Activated T-cell treated with anti-CD3 and anti-CD28 coated beads, Interleukin-2, amount 50 U/mL, for 48 hours (primary cell): Measurements from ENCODE around the gene GNG11.

ENCODE experiments used
- DNase-seq, 2 experiments: peaks; one replicate each; pipeline ENCODE4 v3.0.0-alpha.2; 2020

GNG11 gene

GRCh38 chr7:93949423-93949822 is 27.9 kb downstream of the GNG11 start:
- no peak for DNase-seq

DNA sequence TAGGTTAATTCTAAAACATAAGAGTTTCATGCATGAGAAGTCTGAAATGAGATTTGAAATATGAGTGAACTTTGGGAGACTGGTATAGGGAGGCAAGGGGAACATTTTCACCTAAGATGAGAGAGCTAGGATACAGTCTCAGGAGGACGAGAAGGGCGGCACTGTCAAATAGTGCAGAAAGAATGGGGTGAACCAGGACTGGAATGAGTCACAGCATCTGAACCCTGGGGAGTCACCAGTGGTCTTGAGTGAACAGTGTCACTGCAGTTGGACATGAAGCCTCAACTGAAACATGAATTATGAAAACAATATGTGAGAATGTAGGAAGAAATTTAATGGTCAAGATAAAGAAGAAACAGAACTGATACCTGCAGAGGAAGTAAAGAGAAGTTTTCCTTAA is 33.8 kb downstream of the GNG11 start:
- no peak for DNase-seq

DNA sequence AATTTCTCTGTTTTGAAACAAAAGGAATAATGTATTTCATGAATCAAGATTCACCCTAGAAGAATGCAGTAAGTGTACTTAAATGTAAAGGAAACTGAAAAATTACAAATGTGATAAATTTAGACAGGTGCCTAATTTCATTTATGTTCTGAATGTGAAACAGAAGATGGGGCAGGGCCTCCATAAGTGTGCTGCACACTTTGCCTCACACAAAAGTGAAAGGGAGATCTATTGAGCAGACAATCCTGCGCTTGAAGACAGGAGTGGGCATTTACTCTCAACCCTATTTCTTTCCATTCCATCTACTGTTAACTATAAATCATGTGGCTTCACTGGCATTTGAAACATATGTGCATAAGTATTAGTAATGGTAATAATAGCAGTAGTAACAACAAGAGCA is 36.2 kb downstream of the GNG11 start:
- no peak for DNase-seq

- DNase-seq: no peak
Measured at GRCh38 chr7:93958216-93958615, 36.7 kb downstream of the GNG11 start.

DNA sequence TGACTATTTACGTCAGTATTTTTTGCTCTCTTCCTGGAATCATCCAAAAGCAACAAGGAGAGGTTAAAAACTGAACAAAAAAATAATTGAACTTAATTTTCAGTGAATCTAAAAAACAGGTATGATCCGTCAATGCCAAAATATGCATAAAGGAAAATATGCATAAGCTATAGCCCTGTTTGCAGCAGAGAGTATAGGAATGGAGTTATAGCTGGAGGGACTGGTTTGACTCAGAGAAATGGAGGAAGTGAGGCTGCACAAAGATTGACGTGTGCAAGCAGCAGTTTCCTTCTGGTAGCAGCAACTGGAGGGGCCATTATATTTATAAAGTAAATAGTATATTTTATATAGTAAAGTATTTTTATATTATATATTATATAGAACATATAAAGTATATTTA is 37.1 kb downstream of the GNG11 start:
- DNase-seq: no peak

- DNase-seq: no peak
Measured at GRCh38 chr7:93960986-93961385, 39.5 kb downstream of the GNG11 start.

DNA sequence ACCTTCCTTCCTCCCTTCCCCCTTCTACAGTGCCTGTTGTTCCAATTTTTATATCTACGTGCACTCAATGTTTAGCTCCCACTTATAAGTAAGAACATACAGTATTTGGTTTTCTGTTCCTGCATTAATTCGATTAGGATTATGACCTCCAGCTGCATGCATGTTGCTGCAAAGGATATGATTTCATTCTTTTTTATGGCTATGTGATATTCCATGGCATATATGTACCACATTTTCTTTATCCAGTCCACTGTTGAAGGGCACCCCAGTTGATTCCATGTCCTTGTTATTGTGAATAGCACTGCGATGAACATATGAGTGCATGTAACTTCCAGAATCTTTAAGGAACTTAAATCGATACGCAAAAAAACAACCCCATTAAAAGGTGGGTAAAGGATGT is 42.7 kb downstream of the GNG11 start:
- DNase-seq: no peak

DNA sequence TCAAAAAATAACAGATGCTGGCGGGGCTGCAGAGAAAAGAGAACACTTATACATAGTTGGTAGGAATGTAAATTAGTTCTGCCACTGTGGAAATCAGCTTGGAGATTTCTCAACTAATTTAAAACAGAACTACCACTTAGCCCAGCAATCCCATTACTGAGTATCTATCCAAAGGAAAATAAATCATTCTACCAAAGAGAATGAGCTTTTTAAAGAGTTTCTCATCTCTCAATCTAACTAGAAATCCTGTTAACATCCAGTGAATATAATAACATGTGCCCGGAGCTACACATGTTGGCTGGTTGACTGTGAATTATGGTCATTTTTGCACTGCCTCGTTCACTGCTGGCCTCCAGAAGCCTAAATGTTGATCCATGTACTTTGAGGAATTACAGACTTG is 43.3 kb downstream of the GNG11 start:
- DNase-seq: no peak

- no peak for DNase-seq
Measured at GRCh38 chr7:93968911-93969620, 47.5 kb downstream of the GNG11 start.

- DNase-seq: no peak
Measured at GRCh38 chr7:93972029-93972725, 50.6 kb downstream of the GNG11 start.

DNA sequence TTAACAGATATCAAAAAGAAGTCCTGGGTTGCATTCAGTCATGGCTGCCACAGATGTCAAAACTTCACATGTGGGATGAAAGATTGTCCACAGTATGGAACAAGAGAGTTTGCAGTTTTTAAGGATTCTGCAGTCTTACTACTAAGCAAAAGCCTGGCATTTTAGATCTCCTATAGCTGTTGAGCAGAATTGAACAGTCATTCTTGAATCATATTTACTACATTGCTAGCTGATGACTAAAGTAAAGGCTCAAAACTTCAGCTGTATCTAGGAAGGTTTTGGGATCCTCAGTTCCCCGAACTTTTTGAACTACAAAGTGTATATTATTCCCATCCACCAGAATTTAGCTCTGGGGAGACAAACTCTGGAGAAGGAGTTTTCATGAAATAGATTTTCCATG is 51.6 kb downstream of the GNG11 start:
- no peak for DNase-seq

DNA sequence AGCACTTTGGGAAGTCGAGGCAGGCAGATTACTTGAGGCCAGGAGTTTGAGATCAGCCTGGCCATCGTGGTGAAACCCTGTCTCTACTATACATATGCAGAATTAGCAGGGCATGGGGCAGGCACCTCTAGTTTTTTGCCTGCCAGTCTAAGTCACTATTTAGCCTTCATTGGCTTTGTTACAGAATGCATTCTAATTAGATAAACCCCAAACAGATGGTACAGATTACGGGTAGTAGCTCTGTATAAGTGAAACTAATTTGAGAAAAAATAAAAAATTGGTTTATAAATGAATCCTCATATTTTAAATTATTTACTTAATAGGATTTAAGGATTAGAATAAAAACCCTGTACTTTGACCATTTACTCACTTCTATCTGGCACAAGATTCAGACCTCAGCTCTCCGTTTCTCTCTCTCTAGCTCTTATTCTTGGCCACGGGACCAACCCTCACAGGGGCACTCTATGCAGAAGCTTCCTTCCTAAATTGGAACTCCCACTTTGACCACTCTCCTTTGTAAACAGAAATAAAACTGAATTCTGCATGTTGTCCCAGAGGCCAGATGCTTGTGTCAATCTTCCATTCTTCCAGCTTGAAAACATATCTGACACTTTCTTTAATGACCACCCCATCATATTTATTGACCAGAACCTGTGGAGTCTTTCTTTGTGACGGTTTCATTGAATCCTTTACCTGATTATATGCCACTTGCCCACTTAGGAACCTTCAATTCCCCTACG is 55.8 kb downstream of the GNG11 start:
- no peak for DNase-seq
